Jurkat, Clone E6-1 (cell line): Measurements from ENCODE around the gene MYL6B.

Source experiments
- DNase-seq: peaks from one replicate; pipeline ENCODE4 v3.0.0-alpha.2; 2011; ENCODE audit warnings: low read depth, low spot score
- H3K4me3 ChIP-seq: 2 replicates; pipeline ENCODE4 v1.5.1; 2011; ENCODE audit warnings: mild to moderate bottlenecking, low read length, control low read depth, moderate library complexity

Gene MYL6B

GRCh38 chr12:56160894-56161689, 8.7 kb downstream of the MYL6B start:
- peak overlapping the region; percentile 96 for H3K4me3 ChIP-seq
- DNase-seq: no peak

- no peak overlapping the region for H3K4me3 ChIP-seq
- DNase-seq: no peak
Observed at GRCh38 chr12:56161690-56162351, 9.4 kb downstream of the MYL6B start.

GRCh38 chr12:56162468-56163290, 10.3 kb downstream of the MYL6B start:
- no peak overlapping the region for H3K4me3 ChIP-seq
- no peak for DNase-seq

- no peak for DNase-seq
Observed at GRCh38 chr12:56163533-56164344, 11.4 kb downstream of the MYL6B start.

GRCh38 chr12:56164345-56164729, 11.9 kb downstream of the MYL6B start:
- DNase-seq: no peak
- H3K4me3 ChIP-seq: no peak overlapping the region

More at GRCh38 chr12:56163533-56164344, 11.4 kb downstream of the MYL6B start:
- H3K4me3 ChIP-seq: no peak overlapping the region

- no peak overlapping the region for H3K4me3 ChIP-seq
- no peak for DNase-seq
Observed at GRCh38 chr12:56165369-56165768, 13.0 kb downstream of the MYL6B start.

GRCh38 chr12:56169229-56169759, 16.9 kb downstream of the MYL6B start:
- H3K4me3 ChIP-seq: no peak overlapping the region
- DNase-seq: no peak

GRCh38 chr12:56172839-56173238, 20.5 kb downstream of the MYL6B start:
- no peak overlapping the region for H3K4me3 ChIP-seq
- no peak for DNase-seq

- H3K4me3 ChIP-seq: no peak overlapping the region
- no peak for DNase-seq
Observed at GRCh38 chr12:56178347-56178746, 26.0 kb downstream of the MYL6B start.

GRCh38 chr12:56186957-56187356, 34.6 kb downstream of the MYL6B start:
- no peak overlapping the region for H3K4me3 ChIP-seq
- DNase-seq: no peak

- DNase-seq: no peak
Observed at GRCh38 chr12:56188131-56188777, 35.9 kb downstream of the MYL6B start.

GRCh38 chr12:56188778-56189098, 36.4 kb downstream of the MYL6B start:
- peak overlapping the region; percentile 90 for H3K4me3 ChIP-seq
- no peak for DNase-seq

More at GRCh38 chr12:56188131-56188777, 35.9 kb downstream of the MYL6B start:
- H3K4me3 ChIP-seq: peak overlapping the region; percentile 90

- H3K4me3 ChIP-seq: peak within 1 kb of the TSS; percentile 90
- DNase-seq: peak; percentile 73
Observed at GRCh38 chr12:56189099-56189917, 36.9 kb downstream of the MYL6B start, which contains the start of gene SMARCC2. TSS of gene SMARCC2 (minus strand) at chr12:56189483. CDS start at chr12:56189461, 22 bp downstream.

GRCh38 chr12:56189918-56190694, 37.7 kb downstream of the MYL6B start:
- H3K4me3 ChIP-seq: peak overlapping the region; percentile 84
- DNase-seq: peak; percentile 85

GRCh38 chr12:56190695-56191155, 38.3 kb downstream of the MYL6B start:
- H3K4me3 ChIP-seq: no peak overlapping the region
- no peak for DNase-seq

GRCh38 chr12:56192582-56192981, 40.2 kb downstream of the MYL6B start:
- DNase-seq: no peak
- H3K4me3 ChIP-seq: no peak overlapping the region
